SK-N-MC (cell line): ENCODE data around the gene CCDC93.

Experiments used
- EZH2 ChIP-seq: fragments of 200-600 bp; sonication (generic); IDR thresholded peaks from one replicate; pipeline ENCODE4 v1.6.1; 2017; ENCODE audit warnings: antibody characterized with exemption
- POLR2AphosphoS5 ChIP-seq: IDR thresholded peaks from 2 replicates; pipeline ENCODE4 v1.6.1; 2012; ENCODE audit warnings: mild to moderate bottlenecking, low read depth, low read length, borderline replicate concordance

DNA sequence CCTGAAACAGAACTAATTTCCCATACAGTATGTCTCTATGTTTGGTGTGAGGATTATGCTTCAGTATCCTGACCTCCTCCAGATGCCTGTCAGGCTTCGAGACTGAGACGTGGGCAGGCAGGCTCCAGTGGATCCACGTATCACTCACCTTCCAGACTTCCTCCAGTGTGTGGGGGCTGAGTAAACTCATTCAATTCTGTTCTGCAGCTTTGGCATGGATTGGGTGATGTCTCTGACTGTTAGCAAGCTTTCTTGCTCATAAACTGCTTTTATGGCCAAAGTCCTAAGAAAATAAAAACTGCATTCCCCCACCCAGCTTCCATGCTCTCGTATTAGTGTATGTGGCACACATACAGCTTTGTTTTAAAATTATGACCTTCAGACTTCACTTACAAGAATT is 53.6 kb downstream of the CCDC93 start:
- no peak for TF ChIP-seq POLR2AphosphoS5
- TF ChIP-seq EZH2 = no peak
